ENCODE data around the gene THSD8. TPM values are rescaled to one million over a fixed set of nuclear protein-coding genes. Genes with fewer than 3 reads are reported as not detected.

THSD8 gene
- total RNA-seq, 1 donor from 2014 or later = 16.5 TPM

GRCh38 chr19:12784394-12784870 is 17.4 kb upstream of the THSD8 start:
- no peak overlapping the region for H3K4me3 Mint-ChIP-seq (ENCODE audit: low read depth)
- TF ChIP-seq, protein P1, sequence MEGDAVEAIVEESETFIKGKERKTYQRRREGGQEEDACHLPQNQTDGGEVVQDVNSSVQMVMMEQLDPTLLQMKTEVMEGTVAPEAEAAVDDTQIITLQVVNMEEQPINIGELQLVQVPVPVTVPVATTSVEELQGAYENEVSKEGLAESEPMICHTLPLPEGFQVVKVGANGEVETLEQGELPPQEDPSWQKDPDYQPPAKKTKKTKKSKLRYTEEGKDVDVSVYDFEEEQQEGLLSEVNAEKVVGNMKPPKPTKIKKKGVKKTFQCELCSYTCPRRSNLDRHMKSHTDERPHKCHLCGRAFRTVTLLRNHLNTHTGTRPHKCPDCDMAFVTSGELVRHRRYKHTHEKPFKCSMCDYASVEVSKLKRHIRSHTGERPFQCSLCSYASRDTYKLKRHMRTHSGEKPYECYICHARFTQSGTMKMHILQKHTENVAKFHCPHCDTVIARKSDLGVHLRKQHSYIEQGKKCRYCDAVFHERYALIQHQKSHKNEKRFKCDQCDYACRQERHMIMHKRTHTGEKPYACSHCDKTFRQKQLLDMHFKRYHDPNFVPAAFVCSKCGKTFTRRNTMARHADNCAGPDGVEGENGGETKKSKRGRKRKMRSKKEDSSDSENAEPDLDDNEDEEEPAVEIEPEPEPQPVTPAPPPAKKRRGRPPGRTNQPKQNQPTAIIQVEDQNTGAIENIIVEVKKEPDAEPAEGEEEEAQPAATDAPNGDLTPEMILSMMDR (IDR thresholded peaks at IDR 0.05; ENCODE audit: unreplicated experiment) = no peak
- H3K4me1 Mint-ChIP-seq (ENCODE audit: low read depth) = peaks cover 8% of the 10 kb centered on the region
- no peaks in the 10 kb centered on the region for H3K36me3 Mint-ChIP-seq (ENCODE audit: insufficient read depth)
- DNase-seq (ENCODE audit: low spot score, unreplicated experiment) = no peak
- H3K9me3 Mint-ChIP-seq (ENCODE audit: low read depth) = no peaks in the 10 kb centered on the region
- peaks cover 8% of the 10 kb centered on the region for H3K27me3 Mint-ChIP-seq
- H3K27ac Mint-ChIP-seq = no peak overlapping the region

GRCh38 chr19:12784871-12785430 is 16.9 kb upstream of the THSD8 start:
- H3K27ac Mint-ChIP-seq = no peak overlapping the region
- H3K36me3 Mint-ChIP-seq (ENCODE audit: insufficient read depth) = no peaks in the 10 kb centered on the region
- TF ChIP-seq, protein P1 (IDR thresholded peaks at IDR 0.05; ENCODE audit: unreplicated experiment) = no peak
- peaks cover 6% of the 10 kb centered on the region for H3K27me3 Mint-ChIP-seq
- DNase-seq (ENCODE audit: low spot score, unreplicated experiment) = no peak
- peaks cover 8% of the 10 kb centered on the region for H3K4me1 Mint-ChIP-seq (ENCODE audit: low read depth)
- no peaks in the 10 kb centered on the region for H3K9me3 Mint-ChIP-seq (ENCODE audit: low read depth)
- H3K4me3 Mint-ChIP-seq (ENCODE audit: low read depth) = no peak overlapping the region

GRCh38 chr19:12785431-12786031 is 16.3 kb upstream of the THSD8 start:
- H3K27ac Mint-ChIP-seq = no peak overlapping the region
- H3K36me3 Mint-ChIP-seq (ENCODE audit: insufficient read depth) = no peaks in the 10 kb centered on the region
- peaks cover 10% of the 10 kb centered on the region for H3K4me1 Mint-ChIP-seq (ENCODE audit: low read depth)
- TF ChIP-seq, protein P1 (IDR thresholded peaks at IDR 0.05; ENCODE audit: unreplicated experiment) = no peak
- DNase-seq (ENCODE audit: low spot score, unreplicated experiment) = no peak
- peaks cover 10% of the 10 kb centered on the region for H3K27me3 Mint-ChIP-seq
- H3K4me3 Mint-ChIP-seq (ENCODE audit: low read depth) = no peak overlapping the region
- H3K9me3 Mint-ChIP-seq (ENCODE audit: low read depth) = no peaks in the 10 kb centered on the region

GRCh38 chr19:12786141-12786870 is 15.6 kb upstream of the THSD8 start:
- TF ChIP-seq, protein P1 (IDR thresholded peaks at IDR 0.05; ENCODE audit: unreplicated experiment) = no peak
- Mint-ChIP-seq H3K36me3 (ENCODE audit: insufficient read depth) (no peaks in the 10 kb centered on the region), H3K27me3 (peaks cover 15% of the 10 kb centered on the region), H3K4me3 (ENCODE audit: low read depth) (no peak overlapping the region), H3K27ac (no peak overlapping the region), H3K9me3 (ENCODE audit: low read depth) (no peaks in the 10 kb centered on the region), H3K4me1 (ENCODE audit: low read depth) (peaks cover 16% of the 10 kb centered on the region)
- DNase-seq (ENCODE audit: low spot score, unreplicated experiment) = no peak

DNA sequence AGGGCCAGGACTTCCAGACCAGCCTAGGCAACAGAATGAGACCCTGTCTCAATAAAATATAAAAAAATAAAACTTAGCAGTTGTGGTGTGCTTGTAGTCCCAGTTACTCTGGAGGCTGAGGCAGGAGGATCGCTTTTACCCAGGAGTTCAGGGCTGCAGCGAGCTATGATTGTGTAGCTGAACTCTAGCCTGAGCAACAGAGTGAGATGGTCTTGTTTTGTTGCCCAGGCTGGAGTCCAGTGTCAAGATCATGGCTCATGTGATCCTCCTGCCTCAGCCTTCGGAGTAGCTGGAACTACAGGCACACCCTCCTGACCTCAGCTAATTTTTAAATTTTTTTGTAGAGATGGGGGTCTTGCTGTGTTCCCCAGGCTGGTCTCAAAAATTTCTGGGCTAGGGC is 14.9 kb upstream of the THSD8 start:
- no peaks in the 10 kb centered on the region for H3K36me3 Mint-ChIP-seq (ENCODE audit: insufficient read depth)
- no peak overlapping the region for H3K27ac Mint-ChIP-seq
- TF ChIP-seq, protein P1 (IDR thresholded peaks at IDR 0.05; ENCODE audit: unreplicated experiment) = no peak
- H3K27me3 Mint-ChIP-seq = peaks cover 15% of the 10 kb centered on the region
- no peaks in the 10 kb centered on the region for H3K9me3 Mint-ChIP-seq (ENCODE audit: low read depth)
- peaks cover 18% of the 10 kb centered on the region for H3K4me1 Mint-ChIP-seq (ENCODE audit: low read depth)
- DNase-seq (ENCODE audit: low spot score, unreplicated experiment) = no peak
- H3K4me3 Mint-ChIP-seq (ENCODE audit: low read depth) = no peak overlapping the region
